ENCODE data around the gene SOX21. TPM values are rescaled to one million over a fixed set of nuclear protein-coding genes. Genes with fewer than 3 reads are reported as not detected.

SOX21 gene
- total RNA-seq, 1 experiment from 2014 or later: not detected

DNA sequence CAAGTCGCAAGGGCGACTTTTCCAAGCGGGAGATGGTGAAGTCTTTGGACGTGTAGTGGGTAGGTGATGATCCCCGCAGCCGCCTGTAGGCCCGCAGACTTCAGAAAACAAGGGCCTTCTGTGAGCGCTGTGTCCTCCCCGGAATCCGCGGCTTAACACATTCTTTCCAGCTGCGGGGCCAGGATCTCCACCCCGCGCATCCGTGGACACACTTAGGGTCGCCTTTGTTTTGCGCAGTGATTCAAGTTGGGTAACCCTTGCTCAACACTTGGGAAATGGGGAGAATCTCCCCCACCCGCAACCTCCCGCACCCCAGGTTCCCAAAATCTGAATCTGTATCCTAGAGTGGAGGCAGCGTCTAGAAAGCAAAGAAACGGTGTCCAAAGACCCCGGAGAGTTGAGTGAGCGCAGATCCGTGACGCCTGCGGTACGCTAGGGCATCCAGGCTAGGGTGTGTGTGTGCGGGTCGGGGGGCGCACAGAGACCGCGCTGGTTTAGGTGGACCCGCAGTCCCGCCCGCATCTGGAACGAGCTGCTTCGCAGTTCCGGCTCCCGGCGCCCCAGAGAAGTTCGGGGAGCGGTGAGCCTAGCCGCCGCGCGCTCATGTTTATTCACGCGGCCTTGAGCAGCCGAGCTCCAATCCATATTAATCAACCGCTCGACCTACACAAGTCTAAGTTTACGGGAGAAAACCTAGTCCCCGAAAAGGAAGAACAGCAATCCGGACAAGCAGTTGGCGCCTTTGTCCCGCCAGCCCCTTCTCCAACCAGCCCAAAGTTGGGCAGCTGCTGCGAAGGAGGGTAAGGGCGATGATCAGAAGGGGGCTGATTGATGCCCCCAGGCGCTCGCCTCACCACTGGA is 9.9 kb downstream of the SOX21 start:
- ChIA-PET CTCF (no interaction called here), RAD21 (ENCODE audit: low non-redundant PET in 1 of 2, low total read pairs in 2 of 2, uncharacterized antibody in 2 of 2, unreplicated experiment in 2 of 2) (interaction anchor here in 1 of 2 experiments (0.6 kb wide), 1 partner anchor 571 kb away, joined by 3 read pairs; no protein-coding TSS in a partner anchor), POLR2A (no interaction called here)
- H3K27me3 ChIP-seq (ENCODE audit: insufficient read depth, low read length): peaks cover 22% of the 10 kb centered on the region; the same call in 1 of the 2 replicates
- no peak overlapping the region for H3K27ac ChIP-seq (ENCODE audit: low read depth, low read length)
- TF ChIP-seq, protein P1, sequence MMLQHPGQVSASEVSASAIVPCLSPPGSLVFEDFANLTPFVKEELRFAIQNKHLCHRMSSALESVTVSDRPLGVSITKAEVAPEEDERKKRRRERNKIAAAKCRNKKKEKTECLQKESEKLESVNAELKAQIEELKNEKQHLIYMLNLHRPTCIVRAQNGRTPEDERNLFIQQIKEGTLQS (IDR thresholded peaks at IDR 0.05): no peak
- TF ChIP-seq EGR1 (IDR thresholded peaks at IDR 0.05; ENCODE audit: low read depth): no peak
- TF ChIP-seq POLR2AphosphoS5 (IDR thresholded peaks at IDR 0.05; ENCODE audit: low read depth, low read length): no peak
- TF ChIP-seq, protein P2, sequence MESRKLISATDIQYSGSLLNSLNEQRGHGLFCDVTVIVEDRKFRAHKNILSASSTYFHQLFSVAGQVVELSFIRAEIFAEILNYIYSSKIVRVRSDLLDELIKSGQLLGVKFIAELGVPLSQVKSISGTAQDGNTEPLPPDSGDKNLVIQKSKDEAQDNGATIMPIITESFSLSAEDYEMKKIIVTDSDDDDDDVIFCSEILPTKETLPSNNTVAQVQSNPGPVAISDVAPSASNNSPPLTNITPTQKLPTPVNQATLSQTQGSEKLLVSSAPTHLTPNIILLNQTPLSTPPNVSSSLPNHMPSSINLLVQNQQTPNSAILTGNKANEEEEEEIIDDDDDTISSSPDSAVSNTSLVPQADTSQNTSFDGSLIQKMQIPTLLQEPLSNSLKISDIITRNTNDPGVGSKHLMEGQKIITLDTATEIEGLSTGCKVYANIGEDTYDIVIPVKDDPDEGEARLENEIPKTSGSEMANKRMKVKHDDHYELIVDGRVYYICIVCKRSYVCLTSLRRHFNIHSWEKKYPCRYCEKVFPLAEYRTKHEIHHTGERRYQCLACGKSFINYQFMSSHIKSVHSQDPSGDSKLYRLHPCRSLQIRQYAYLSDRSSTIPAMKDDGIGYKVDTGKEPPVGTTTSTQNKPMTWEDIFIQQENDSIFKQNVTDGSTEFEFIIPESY (IDR thresholded peaks at IDR 0.05; ENCODE audit: extremely low read depth, insufficient replicate concordance, low read length): no peak
- TF ChIP-seq RAD21 (IDR thresholded peaks at IDR 0.05; ENCODE audit: low read depth): no peak
- no peak for TF ChIP-seq JUND (IDR thresholded peaks at IDR 0.05)
- no peak for TF ChIP-seq CBX3 (IDR thresholded peaks at IDR 0.05; ENCODE audit: low read depth)
- TF ChIP-seq, protein P3, sequence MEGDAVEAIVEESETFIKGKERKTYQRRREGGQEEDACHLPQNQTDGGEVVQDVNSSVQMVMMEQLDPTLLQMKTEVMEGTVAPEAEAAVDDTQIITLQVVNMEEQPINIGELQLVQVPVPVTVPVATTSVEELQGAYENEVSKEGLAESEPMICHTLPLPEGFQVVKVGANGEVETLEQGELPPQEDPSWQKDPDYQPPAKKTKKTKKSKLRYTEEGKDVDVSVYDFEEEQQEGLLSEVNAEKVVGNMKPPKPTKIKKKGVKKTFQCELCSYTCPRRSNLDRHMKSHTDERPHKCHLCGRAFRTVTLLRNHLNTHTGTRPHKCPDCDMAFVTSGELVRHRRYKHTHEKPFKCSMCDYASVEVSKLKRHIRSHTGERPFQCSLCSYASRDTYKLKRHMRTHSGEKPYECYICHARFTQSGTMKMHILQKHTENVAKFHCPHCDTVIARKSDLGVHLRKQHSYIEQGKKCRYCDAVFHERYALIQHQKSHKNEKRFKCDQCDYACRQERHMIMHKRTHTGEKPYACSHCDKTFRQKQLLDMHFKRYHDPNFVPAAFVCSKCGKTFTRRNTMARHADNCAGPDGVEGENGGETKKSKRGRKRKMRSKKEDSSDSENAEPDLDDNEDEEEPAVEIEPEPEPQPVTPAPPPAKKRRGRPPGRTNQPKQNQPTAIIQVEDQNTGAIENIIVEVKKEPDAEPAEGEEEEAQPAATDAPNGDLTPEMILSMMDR (IDR thresholded peaks at IDR 0.05 in 2 of 3, conservative IDR thresholded peaks at IDR 0.05 in 1 of 3; ENCODE audit: borderline replicate concordance in 1 of 3, insufficient read depth in 1 of 3, low read depth in 2 of 3, low read length in 2 of 3): no peak
- no peak for TF ChIP-seq CEBPB (IDR thresholded peaks at IDR 0.05; ENCODE audit: low read depth)
- TF ChIP-seq SP1 (IDR thresholded peaks at IDR 0.05; ENCODE audit: low read depth): no peak
- no peak for TF ChIP-seq SIN3A (IDR thresholded peaks at IDR 0.05; ENCODE audit: low read depth)
- TF ChIP-seq TCF7L2 (IDR thresholded peaks at IDR 0.05; ENCODE audit: borderline replicate concordance, extremely low read depth, insufficient read depth, insufficient read length): no peak
- TF ChIP-seq ELF1 (IDR thresholded peaks at IDR 0.05; ENCODE audit: borderline replicate concordance, low read depth): no peak
- TF ChIP-seq YY1 (IDR thresholded peaks at IDR 0.05; ENCODE audit: extremely low read depth, insufficient replicate concordance, low read depth, low read length): no peak
- no peak for TF ChIP-seq ZNF274 (IDR thresholded peaks at IDR 0.05; ENCODE audit: low read depth, low read length)
- TF ChIP-seq, protein P4, sequence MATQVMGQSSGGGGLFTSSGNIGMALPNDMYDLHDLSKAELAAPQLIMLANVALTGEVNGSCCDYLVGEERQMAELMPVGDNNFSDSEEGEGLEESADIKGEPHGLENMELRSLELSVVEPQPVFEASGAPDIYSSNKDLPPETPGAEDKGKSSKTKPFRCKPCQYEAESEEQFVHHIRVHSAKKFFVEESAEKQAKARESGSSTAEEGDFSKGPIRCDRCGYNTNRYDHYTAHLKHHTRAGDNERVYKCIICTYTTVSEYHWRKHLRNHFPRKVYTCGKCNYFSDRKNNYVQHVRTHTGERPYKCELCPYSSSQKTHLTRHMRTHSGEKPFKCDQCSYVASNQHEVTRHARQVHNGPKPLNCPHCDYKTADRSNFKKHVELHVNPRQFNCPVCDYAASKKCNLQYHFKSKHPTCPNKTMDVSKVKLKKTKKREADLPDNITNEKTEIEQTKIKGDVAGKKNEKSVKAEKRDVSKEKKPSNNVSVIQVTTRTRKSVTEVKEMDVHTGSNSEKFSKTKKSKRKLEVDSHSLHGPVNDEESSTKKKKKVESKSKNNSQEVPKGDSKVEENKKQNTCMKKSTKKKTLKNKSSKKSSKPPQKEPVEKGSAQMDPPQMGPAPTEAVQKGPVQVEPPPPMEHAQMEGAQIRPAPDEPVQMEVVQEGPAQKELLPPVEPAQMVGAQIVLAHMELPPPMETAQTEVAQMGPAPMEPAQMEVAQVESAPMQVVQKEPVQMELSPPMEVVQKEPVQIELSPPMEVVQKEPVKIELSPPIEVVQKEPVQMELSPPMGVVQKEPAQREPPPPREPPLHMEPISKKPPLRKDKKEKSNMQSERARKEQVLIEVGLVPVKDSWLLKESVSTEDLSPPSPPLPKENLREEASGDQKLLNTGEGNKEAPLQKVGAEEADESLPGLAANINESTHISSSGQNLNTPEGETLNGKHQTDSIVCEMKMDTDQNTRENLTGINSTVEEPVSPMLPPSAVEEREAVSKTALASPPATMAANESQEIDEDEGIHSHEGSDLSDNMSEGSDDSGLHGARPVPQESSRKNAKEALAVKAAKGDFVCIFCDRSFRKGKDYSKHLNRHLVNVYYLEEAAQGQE (IDR thresholded peaks at IDR 0.05; ENCODE audit: low read depth): no peak
- no peak for TF ChIP-seq EZH2 (IDR thresholded peaks at IDR 0.05)
- TF ChIP-seq, protein P5, sequence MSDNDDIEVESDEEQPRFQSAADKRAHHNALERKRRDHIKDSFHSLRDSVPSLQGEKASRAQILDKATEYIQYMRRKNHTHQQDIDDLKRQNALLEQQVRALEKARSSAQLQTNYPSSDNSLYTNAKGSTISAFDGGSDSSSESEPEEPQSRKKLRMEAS (IDR thresholded peaks at IDR 0.05): no peak
- TF ChIP-seq SRF (IDR thresholded peaks at IDR 0.05; ENCODE audit: low read depth): no peak
- DNase-seq (ENCODE audit: low read depth, low spot score) (no peak), ATAC-seq (no peak)
- no peaks in the 10 kb centered on the region for H3K4me1 ChIP-seq (ENCODE audit: control insufficient read depth in 1 of 2, insufficient read depth in 2 of 2, low read length in 2 of 2)
- H3K36me3 ChIP-seq (ENCODE audit: control insufficient read depth in 1 of 2, insufficient read depth in 2 of 2, low read length in 2 of 2): no peaks in the 10 kb centered on the region
- intact Hi-C loops (cut with micrococcal nuclease): no loop called here
- no peak overlapping the region for H2AFZ ChIP-seq (ENCODE audit: low read depth, low read length, poor library complexity, severe bottlenecking)
- no peak overlapping the region for H3K9ac ChIP-seq (ENCODE audit: low read length)
- no peak overlapping the region for H3K4me2 ChIP-seq (ENCODE audit: low read length)
- no peak overlapping the region for H3K4me3 ChIP-seq (replicated peaks in 1 of 2; ENCODE audit: low read depth in 1 of 2, low read length in 2 of 2)
- H4K20me1 ChIP-seq (ENCODE audit: insufficient read depth): no peaks in the 10 kb centered on the region
- BruUV-seq (replicated peaks): no TSS peak
- no peaks in the 10 kb centered on the region for H3K9me2 ChIP-seq (ENCODE audit: insufficient read depth)
- H3K9me3 ChIP-seq (ENCODE audit: control insufficient read depth in 1 of 2, insufficient read depth in 1 of 2, low read depth in 1 of 2, low read length in 2 of 2): no peaks in the 10 kb centered on the region
- H3K79me2 ChIP-seq (ENCODE audit: insufficient read depth, low read length): no peaks in the 10 kb centered on the region

Data from HCT116 (cell line).